Central memory CD8-positive, alpha-beta T cell (primary cell): ENCODE data around the gene MPDU1.

ENCODE experiments used
- ATAC-seq: fragments of 150-1000 bp; cut with Tn5 transposase; replicated peaks from 2 replicates; pipeline ENCODE4 v1.10.0; 2022; ENCODE audit warnings: mild to moderate bottlenecking, moderate FRiP score, moderate number of reproducible peaks; ENCODE audit not compliant: poor library complexity, severe bottlenecking; ENCODE audit errors: extremely low read depth
- DNase-seq, 2 donors: peaks; one replicate each; pipeline ENCODE4 v3.0.0; 2021; ENCODE audit warnings: low spot score in 2 of 2
- H3K27ac Mint-ChIP-seq: one replicate; pipeline ENCODE4 v1.8.0; 2022; ENCODE audit warnings: low read depth, mild to moderate bottlenecking, moderate library complexity, mixed read lengths
- H3K27me3 Mint-ChIP-seq: one replicate; pipeline ENCODE4 v1.8.0; 2022; ENCODE audit warnings: mixed read lengths
- H3K36me3 Mint-ChIP-seq: one replicate; pipeline ENCODE4 v1.8.0; 2022; ENCODE audit warnings: mild to moderate bottlenecking, moderate library complexity, mixed read lengths; ENCODE audit not compliant: insufficient read depth
- H3K4me1 Mint-ChIP-seq: one replicate; pipeline ENCODE4 v1.8.0; 2022; ENCODE audit warnings: mixed read lengths
- H3K4me3 Mint-ChIP-seq: one replicate; pipeline ENCODE4 v1.8.0; 2022; ENCODE audit warnings: mild to moderate bottlenecking, moderate library complexity, mixed read lengths
- H3K9me3 Mint-ChIP-seq: one replicate; pipeline ENCODE4 v1.8.0; 2022; ENCODE audit warnings: mixed read lengths

Gene MPDU1

GRCh38 chr17:7563115-7563869, 20.4 kb upstream of the MPDU1 start:
- Mint-ChIP-seq H3K4me1 (peaks cover 39% of the 10 kb centered on the region), H3K36me3 (peaks cover 40% of the 10 kb centered on the region), H3K27me3 (no peaks in the 10 kb centered on the region), H3K27ac (no peak overlapping the region), H3K9me3 (no peaks in the 10 kb centered on the region), H3K4me3 (peak overlapping the region; percentile 86)
- DNase-seq (no peak), ATAC-seq (no peak)

GRCh38 chr17:7569571-7569970, 14.1 kb upstream of the MPDU1 start:
- Mint-ChIP-seq H3K4me1 (peaks cover 32% of the 10 kb centered on the region), H3K27ac (no peak overlapping the region), H3K4me3 (no peak overlapping the region), H3K27me3 (no peaks in the 10 kb centered on the region), H3K9me3 (no peaks in the 10 kb centered on the region), H3K36me3 (peaks cover 46% of the 10 kb centered on the region)
- ATAC-seq = no peak
- no peak for DNase-seq

- H3K4me3 Mint-ChIP-seq = no peak overlapping the region
- ATAC-seq = no peak
These were observed 13.3 kb upstream of the MPDU1 start for GRCh38 chr17:7570351-7570750.

GRCh38 chr17:7572338-7572587, 11.4 kb upstream of the MPDU1 start:
- Mint-ChIP-seq H3K4me1 (peaks cover 42% of the 10 kb centered on the region), H3K4me3 (peak overlapping the region; percentile 100), H3K27me3 (no peaks in the 10 kb centered on the region), H3K9me3 (no peaks in the 10 kb centered on the region), H3K27ac (peak overlapping the region; percentile 99), H3K36me3 (peaks cover 59% of the 10 kb centered on the region)
- DNase-seq (no peak), ATAC-seq (no peak)

More at GRCh38 chr17:7570351-7570750, 13.3 kb upstream of the MPDU1 start:
- Mint-ChIP-seq H3K36me3 (peaks cover 53% of the 10 kb centered on the region), H3K9me3 (no peaks in the 10 kb centered on the region), H3K4me1 (peaks cover 32% of the 10 kb centered on the region), H3K27ac (no peak overlapping the region), H3K27me3 (no peaks in the 10 kb centered on the region)
- no peak for DNase-seq

GRCh38 chr17:7572588-7573323, 10.9 kb upstream of the MPDU1 start:
- peak; percentile 100 for DNase-seq
- H3K9me3 Mint-ChIP-seq = no peaks in the 10 kb centered on the region
- H3K36me3 Mint-ChIP-seq = peaks cover 59% of the 10 kb centered on the region
- no peaks in the 10 kb centered on the region for H3K27me3 Mint-ChIP-seq
- peaks cover 37% of the 10 kb centered on the region for H3K4me1 Mint-ChIP-seq
- H3K4me3 Mint-ChIP-seq = peak overlapping the region; percentile 100
- peak overlapping the region; percentile 99 for H3K27ac Mint-ChIP-seq
- peak; percentile 84 for ATAC-seq

- peak; percentile 45 for ATAC-seq
- no peaks in the 10 kb centered on the region for H3K9me3 Mint-ChIP-seq
- peaks cover 67% of the 10 kb centered on the region for H3K36me3 Mint-ChIP-seq
- H3K27ac Mint-ChIP-seq = peak overlapping the region; percentile 99
- H3K4me3 Mint-ChIP-seq = peak overlapping the region; percentile 100
- H3K27me3 Mint-ChIP-seq = no peaks in the 10 kb centered on the region
- peaks cover 36% of the 10 kb centered on the region for H3K4me1 Mint-ChIP-seq
- peak; percentile 76 to 89 for DNase-seq
These were observed 10.2 kb upstream of the MPDU1 start for GRCh38 chr17:7573324-7574080.

- peaks cover 75% of the 10 kb centered on the region for H3K36me3 Mint-ChIP-seq
These were observed 9.3 kb upstream of the MPDU1 start for GRCh38 chr17:7574176-7574953.

GRCh38 chr17:7575481-7575883, 8.2 kb upstream of the MPDU1 start:
- peaks cover 54% of the 10 kb centered on the region for H3K4me1 Mint-ChIP-seq
- H3K36me3 Mint-ChIP-seq = peaks cover 77% of the 10 kb centered on the region
- no peaks in the 10 kb centered on the region for H3K27me3 Mint-ChIP-seq

More at GRCh38 chr17:7574176-7574953, 9.3 kb upstream of the MPDU1 start:
- peak overlapping the region; percentile 100 for H3K4me3 Mint-ChIP-seq
- peak overlapping the region; percentile 99 for H3K27ac Mint-ChIP-seq
- H3K4me1 Mint-ChIP-seq = peaks cover 44% of the 10 kb centered on the region
- no peak for DNase-seq
- H3K9me3 Mint-ChIP-seq = no peaks in the 10 kb centered on the region
- no peak for ATAC-seq
- no peaks in the 10 kb centered on the region for H3K27me3 Mint-ChIP-seq

GRCh38 chr17:7575959-7576358, 7.7 kb upstream of the MPDU1 start:
- no peak for ATAC-seq
- Mint-ChIP-seq H3K4me1 (peaks cover 59% of the 10 kb centered on the region), H3K4me3 (peak overlapping the region; percentile 100), H3K27ac (no peak overlapping the region), H3K9me3 (no peaks in the 10 kb centered on the region), H3K36me3 (peaks cover 81% of the 10 kb centered on the region), H3K27me3 (no peaks in the 10 kb centered on the region)
- no peak for DNase-seq

More at GRCh38 chr17:7575481-7575883, 8.2 kb upstream of the MPDU1 start:
- Mint-ChIP-seq H3K4me3 (peak overlapping the region; percentile 100), H3K9me3 (no peaks in the 10 kb centered on the region), H3K27ac (no peak overlapping the region)
- no peak for DNase-seq
- no peak for ATAC-seq

- DNase-seq (no peak), ATAC-seq (no peak)
- Mint-ChIP-seq H3K4me3 (peak overlapping the region; percentile 100), H3K9me3 (no peaks in the 10 kb centered on the region), H3K4me1 (peaks cover 62% of the 10 kb centered on the region), H3K27ac (no peak overlapping the region), H3K27me3 (no peaks in the 10 kb centered on the region), H3K36me3 (peaks cover 83% of the 10 kb centered on the region)
These were observed 7.2 kb upstream of the MPDU1 start for GRCh38 chr17:7576432-7576937.

- H3K4me3 Mint-ChIP-seq = peak overlapping the region; percentile 29
- H3K36me3 Mint-ChIP-seq = peaks cover 82% of the 10 kb centered on the region
- no peaks in the 10 kb centered on the region for H3K9me3 Mint-ChIP-seq
- H3K27ac Mint-ChIP-seq = no peak overlapping the region
- DNase-seq = no peak
- peaks cover 58% of the 10 kb centered on the region for H3K4me1 Mint-ChIP-seq
- no peak for ATAC-seq
- H3K27me3 Mint-ChIP-seq = no peaks in the 10 kb centered on the region
These were observed 6.1 kb upstream of the MPDU1 start for GRCh38 chr17:7577327-7578199.
